ENCODE measurements around the gene CCDC192.

CCDC192 gene

GRCh38 chr5:127985811-127986325 lies 282.7 kb downstream of the CCDC192 start:
- no peak for DNase-seq (ENCODE audit: low read depth)

DNA sequence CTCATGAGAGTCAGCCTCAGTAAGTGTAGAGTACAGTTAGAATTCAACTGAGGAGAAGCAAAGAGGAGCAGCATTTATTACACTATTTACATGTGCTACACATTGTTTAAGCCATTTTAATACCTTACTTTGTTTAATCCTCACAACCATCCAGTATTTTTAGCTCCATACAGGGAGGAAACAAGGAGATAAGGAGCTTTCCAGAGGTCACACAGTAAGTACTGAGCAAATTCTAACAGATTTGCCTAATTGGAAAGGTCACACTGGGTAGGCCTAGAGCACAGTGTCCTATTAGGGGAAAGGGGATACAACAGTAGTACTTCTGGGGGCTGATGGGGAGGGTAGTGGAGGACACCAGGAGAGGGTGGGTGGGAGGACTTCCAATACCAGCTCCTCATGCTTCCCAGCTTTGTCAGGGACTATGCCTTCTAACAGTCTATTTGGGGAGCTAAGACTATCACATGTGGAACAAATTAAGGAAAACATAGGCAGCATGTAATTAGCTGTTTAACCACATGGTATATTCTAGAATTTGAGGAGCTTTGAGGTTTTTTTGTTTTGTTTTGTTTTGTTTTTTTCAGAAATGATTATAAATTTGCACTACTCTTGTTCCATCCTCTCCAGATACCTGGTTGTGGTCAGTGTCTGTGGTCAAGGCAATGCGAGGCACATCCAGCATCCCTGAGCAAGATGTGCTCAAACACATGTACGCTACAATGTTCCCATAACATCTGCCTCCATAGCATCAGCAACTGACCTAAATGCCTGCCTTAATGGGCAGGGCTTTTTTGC lies 284.4 kb downstream of the CCDC192 start:
- no peak for DNase-seq (ENCODE audit: low read depth)

GRCh38 chr5:127988146-127988760 lies 285.1 kb downstream of the CCDC192 start:
- no peak for DNase-seq (ENCODE audit: low read depth)

Data from activated T-cell treated with anti-CD3 and anti-CD28 coated beads for 48 hours (primary cell).